T-helper 1 cell treated with Interleukin-12 subunit alpha and Interleukin-12 subunit beta and Interleukin-4 antibody, amounts not matched to agents 30 μg/mL and 1 μg/mL, for 36 hours (primary cell): Measurements from ENCODE around the gene KCTD5.
"Not testable (repeated sequence)": the region's sequence is repeated elsewhere in the genome, so short reads cannot be mapped to it uniquely, and the experiment has no call there.

ENCODE experiments used
- H3K27ac Mint-ChIP-seq: one replicate; pipeline ENCODE4 v1.8.0; 2021; ENCODE audit warnings: mild to moderate bottlenecking, mixed read lengths
- H3K27me3 Mint-ChIP-seq: one replicate; pipeline ENCODE4 v1.8.0; 2021; ENCODE audit warnings: low read depth, mixed read lengths
- H3K36me3 Mint-ChIP-seq: one replicate; pipeline ENCODE4 v1.8.0; 2021; ENCODE audit warnings: low read depth, mixed read lengths
- H3K4me1 Mint-ChIP-seq: one replicate; pipeline ENCODE4 v1.8.0; 2021; ENCODE audit warnings: low read depth, mixed read lengths
- H3K4me3 Mint-ChIP-seq: one replicate; pipeline ENCODE4 v1.8.0; 2021; ENCODE audit warnings: mild to moderate bottlenecking, moderate library complexity, mixed read lengths
- H3K9me3 Mint-ChIP-seq: one replicate; pipeline ENCODE4 v1.8.0; 2021; ENCODE audit warnings: mixed read lengths

KCTD5 gene

GRCh38 chr16:2683041-2683440, 718 bp downstream of the KCTD5 start:
- H3K36me3 Mint-ChIP-seq, H3K27me3 Mint-ChIP-seq, H3K9me3 Mint-ChIP-seq: not testable (repeated sequence)
- Mint-ChIP-seq H3K4me1 (peaks cover 24% of the 10 kb centered on the region), H3K27ac (peak overlapping the region; percentile 84), H3K4me3 (peak overlapping the region; percentile 89)

- H3K4me1 Mint-ChIP-seq: peaks cover 24% of the 10 kb centered on the region
- not testable (repeated sequence) for H3K36me3 Mint-ChIP-seq, H3K9me3 Mint-ChIP-seq, H3K4me3 Mint-ChIP-seq, H3K27ac Mint-ChIP-seq, H3K27me3 Mint-ChIP-seq
Observed at GRCh38 chr16:2686075-2686474, 3.8 kb downstream of the KCTD5 start.

- no peaks in the 10 kb centered on the region for H3K27me3 Mint-ChIP-seq
- peak overlapping the region; percentile 89 for H3K27ac Mint-ChIP-seq
- peak overlapping the region; percentile 67 for H3K4me3 Mint-ChIP-seq
- peaks cover 3% of the 10 kb centered on the region for H3K36me3 Mint-ChIP-seq
- H3K9me3 Mint-ChIP-seq: no peaks in the 10 kb centered on the region
- peaks cover 24% of the 10 kb centered on the region for H3K4me1 Mint-ChIP-seq
Observed at GRCh38 chr16:2686912-2687507, 4.7 kb downstream of the KCTD5 start.

- Mint-ChIP-seq H3K36me3 (no peaks in the 10 kb centered on the region), H3K9me3 (no peaks in the 10 kb centered on the region), H3K4me3 (peak overlapping the region; percentile 67), H3K27me3 (no peaks in the 10 kb centered on the region), H3K4me1 (peaks cover 21% of the 10 kb centered on the region), H3K27ac (peak overlapping the region; percentile 89)
Observed at GRCh38 chr16:2687531-2688308, 5.4 kb downstream of the KCTD5 start.

- peaks cover 18% of the 10 kb centered on the region for H3K4me1 Mint-ChIP-seq
- not testable (repeated sequence) for H3K36me3 Mint-ChIP-seq, H3K27ac Mint-ChIP-seq, H3K9me3 Mint-ChIP-seq, H3K4me3 Mint-ChIP-seq, H3K27me3 Mint-ChIP-seq
Observed at GRCh38 chr16:2689422-2689821, 7.1 kb downstream of the KCTD5 start.

GRCh38 chr16:2689968-2690801, 7.9 kb downstream of the KCTD5 start:
- Mint-ChIP-seq H3K27me3 (no peaks in the 10 kb centered on the region), H3K27ac (no peak overlapping the region), H3K4me3 (no peak overlapping the region), H3K9me3 (no peaks in the 10 kb centered on the region), H3K4me1 (peaks cover 16% of the 10 kb centered on the region), H3K36me3 (no peaks in the 10 kb centered on the region)

- no peaks in the 10 kb centered on the region for H3K27me3 Mint-ChIP-seq
- H3K9me3 Mint-ChIP-seq: no peaks in the 10 kb centered on the region
- H3K27ac Mint-ChIP-seq: no peak overlapping the region
- H3K36me3 Mint-ChIP-seq: no peaks in the 10 kb centered on the region
- H3K4me3 Mint-ChIP-seq: no peak overlapping the region
- H3K4me1 Mint-ChIP-seq: peaks cover 14% of the 10 kb centered on the region
Observed at GRCh38 chr16:2690852-2691251, 8.5 kb downstream of the KCTD5 start.

- Mint-ChIP-seq H3K9me3 (no peaks in the 10 kb centered on the region), H3K36me3 (peaks cover 1% of the 10 kb centered on the region), H3K27me3 (no peaks in the 10 kb centered on the region), H3K27ac (no peak overlapping the region), H3K4me3 (no peak overlapping the region), H3K4me1 (peaks cover 13% of the 10 kb centered on the region)
Observed at GRCh38 chr16:2691491-2692248, 9.3 kb downstream of the KCTD5 start.

GRCh38 chr16:2692251-2692947, 10.1 kb downstream of the KCTD5 start:
- H3K4me1 Mint-ChIP-seq: peaks cover 6% of the 10 kb centered on the region
- H3K27ac Mint-ChIP-seq: no peak overlapping the region
- peaks cover 6% of the 10 kb centered on the region for H3K36me3 Mint-ChIP-seq
- no peaks in the 10 kb centered on the region for H3K27me3 Mint-ChIP-seq
- no peaks in the 10 kb centered on the region for H3K9me3 Mint-ChIP-seq
- no peak overlapping the region for H3K4me3 Mint-ChIP-seq

GRCh38 chr16:2692948-2693651, 10.8 kb downstream of the KCTD5 start:
- Mint-ChIP-seq H3K27ac (no peak overlapping the region), H3K4me3 (no peak overlapping the region)

GRCh38 chr16:2696601-2697250, 14.4 kb downstream of the KCTD5 start:
- H3K9me3 Mint-ChIP-seq, H3K27me3 Mint-ChIP-seq, H3K27ac Mint-ChIP-seq, H3K4me1 Mint-ChIP-seq, H3K36me3 Mint-ChIP-seq, H3K4me3 Mint-ChIP-seq: not testable (repeated sequence)

More at GRCh38 chr16:2692948-2693651, 10.8 kb downstream of the KCTD5 start:
- no peaks in the 10 kb centered on the region for H3K4me1 Mint-ChIP-seq
- peaks cover 6% of the 10 kb centered on the region for H3K36me3 Mint-ChIP-seq
- H3K27me3 Mint-ChIP-seq: no peaks in the 10 kb centered on the region
- no peaks in the 10 kb centered on the region for H3K9me3 Mint-ChIP-seq

GRCh38 chr16:2697401-2697948, 15.2 kb downstream of the KCTD5 start:
- Mint-ChIP-seq H3K9me3 (no peaks in the 10 kb centered on the region), H3K27me3 (no peaks in the 10 kb centered on the region), H3K4me3 (no peak overlapping the region), H3K4me1 (no peaks in the 10 kb centered on the region), H3K27ac (no peak overlapping the region), H3K36me3 (peaks cover 7% of the 10 kb centered on the region)
